NCI-H510A treated with DMSO at 0.1 percent for 48 hours (cell line): ENCODE results near the gene ITGA3.

ENCODE experiments used
- DNase-seq: peaks from one replicate; lab custom pipeline; 2025; lab: John Stamatoyannopoulos, UW

ITGA3 gene

DNA sequence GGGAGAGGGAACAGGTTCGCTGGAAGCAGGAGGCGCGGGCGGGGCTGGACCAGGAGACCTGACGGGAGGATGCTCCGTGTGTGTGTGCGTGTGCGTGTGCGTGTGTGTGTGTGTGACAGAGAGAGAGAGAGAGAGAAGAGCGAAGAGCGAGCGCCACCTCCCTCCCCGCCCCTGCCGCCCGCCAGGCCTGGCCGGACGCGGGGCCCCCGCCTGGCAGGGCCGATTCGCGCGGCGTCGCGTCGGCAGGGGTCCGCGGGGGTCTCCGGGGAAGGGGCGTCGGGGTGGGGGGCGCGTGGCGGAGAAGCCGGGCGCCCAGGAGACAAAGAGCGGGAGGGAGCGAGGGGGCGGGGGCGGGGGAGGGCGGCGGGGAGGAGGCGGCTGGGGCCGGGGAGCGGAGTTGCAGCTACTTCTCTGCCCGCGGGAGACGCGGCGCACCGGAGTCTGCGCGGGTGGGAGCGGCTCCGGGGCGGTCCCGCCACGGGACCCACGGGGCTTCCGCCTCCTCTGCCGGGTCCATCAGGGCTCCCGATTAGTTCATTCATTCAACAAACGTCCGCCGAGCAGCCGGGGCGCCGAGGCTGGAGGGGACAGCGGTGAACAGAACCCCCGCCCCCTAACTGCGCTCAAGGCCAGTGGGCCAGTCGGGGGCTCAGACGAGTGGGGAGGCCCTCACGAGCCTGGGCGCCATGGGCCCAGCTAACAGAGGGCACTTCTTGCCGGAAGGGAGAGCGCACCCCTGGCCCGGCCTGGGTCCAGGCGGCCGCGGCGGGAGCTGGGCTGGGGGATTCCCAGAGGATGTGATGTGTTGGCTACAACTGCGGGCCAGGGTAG lies 74.0 kb downstream of the ITGA3 start, which contains the start of gene SAMD14:
Gene SAMD14, minus strand, starts transcription at position 433 of the 831 bp plus-strand sequence. CDS start 5,201 bp downstream, outside the sequence.
- DNase-seq, result peak; percentile 22

DNA sequence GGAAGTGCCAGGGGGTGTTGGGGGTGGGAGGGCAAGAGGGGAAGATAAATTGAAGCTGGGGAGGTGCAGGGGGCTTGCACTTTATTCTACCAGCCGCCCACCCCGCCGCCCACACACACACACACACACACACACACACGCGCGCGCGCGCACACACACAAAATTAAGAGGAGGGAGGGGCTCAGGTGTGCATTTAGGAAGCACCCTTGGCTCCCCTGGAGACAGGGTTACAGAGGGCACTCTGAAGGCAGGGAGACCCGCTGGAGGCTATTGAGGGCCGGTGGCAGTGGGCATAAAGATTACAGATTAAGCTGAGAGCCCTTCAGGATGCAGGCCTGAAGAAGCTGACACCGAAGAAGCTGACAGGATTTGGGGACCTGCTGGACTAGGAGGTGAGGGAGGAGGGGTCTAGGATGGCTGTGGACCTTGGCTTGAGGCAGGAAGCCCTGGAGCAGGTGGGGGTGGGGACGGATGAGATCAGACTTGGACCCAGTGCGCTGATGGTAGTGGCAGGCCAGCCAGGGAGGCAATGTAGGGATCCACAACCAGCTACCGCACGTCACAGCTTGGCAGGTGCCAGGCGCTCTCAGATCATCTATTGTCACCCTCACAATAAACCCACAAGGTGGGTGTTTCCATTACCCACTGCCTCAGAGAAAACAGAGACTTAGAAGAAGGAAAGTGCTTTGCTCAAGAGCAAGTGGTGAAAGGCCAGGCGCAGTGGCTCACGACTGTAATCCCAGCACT lies 74.8 kb downstream of the ITGA3 start:
- peak; percentile 29 for DNase-seq

DNA sequence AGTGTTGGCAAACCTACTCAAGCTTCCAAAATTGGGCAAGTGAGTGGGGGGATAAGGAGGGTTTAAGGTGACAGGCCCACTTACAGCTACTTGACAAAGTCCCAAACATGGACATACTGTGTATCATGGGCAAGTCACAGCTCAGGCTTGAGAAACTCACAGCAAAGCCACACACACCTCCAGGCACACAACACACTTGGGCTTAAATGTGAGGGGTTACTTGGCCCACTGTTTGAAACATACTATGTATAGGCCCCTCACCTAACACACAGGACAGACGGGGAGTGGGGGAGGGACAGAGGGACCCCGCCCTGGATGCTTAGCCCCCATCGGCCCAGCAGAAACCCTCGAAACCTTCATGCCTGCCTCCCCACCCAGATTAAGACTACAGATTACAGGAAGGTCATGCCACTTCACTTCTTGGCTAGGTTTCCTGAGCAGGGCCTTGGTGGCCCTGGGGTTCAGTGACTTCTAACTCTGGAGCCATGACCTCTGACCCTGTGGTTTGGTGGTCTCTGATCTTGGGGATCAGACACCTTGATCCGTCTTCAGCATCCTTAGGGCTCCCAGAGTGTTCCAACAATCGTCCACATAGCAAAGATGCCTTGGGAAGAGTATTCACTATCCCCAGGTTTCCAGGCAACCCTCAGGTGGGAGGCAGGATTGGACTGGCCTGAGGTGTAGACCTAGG lies 76.3 kb downstream of the ITGA3 start:
- no peak for DNase-seq

DNA sequence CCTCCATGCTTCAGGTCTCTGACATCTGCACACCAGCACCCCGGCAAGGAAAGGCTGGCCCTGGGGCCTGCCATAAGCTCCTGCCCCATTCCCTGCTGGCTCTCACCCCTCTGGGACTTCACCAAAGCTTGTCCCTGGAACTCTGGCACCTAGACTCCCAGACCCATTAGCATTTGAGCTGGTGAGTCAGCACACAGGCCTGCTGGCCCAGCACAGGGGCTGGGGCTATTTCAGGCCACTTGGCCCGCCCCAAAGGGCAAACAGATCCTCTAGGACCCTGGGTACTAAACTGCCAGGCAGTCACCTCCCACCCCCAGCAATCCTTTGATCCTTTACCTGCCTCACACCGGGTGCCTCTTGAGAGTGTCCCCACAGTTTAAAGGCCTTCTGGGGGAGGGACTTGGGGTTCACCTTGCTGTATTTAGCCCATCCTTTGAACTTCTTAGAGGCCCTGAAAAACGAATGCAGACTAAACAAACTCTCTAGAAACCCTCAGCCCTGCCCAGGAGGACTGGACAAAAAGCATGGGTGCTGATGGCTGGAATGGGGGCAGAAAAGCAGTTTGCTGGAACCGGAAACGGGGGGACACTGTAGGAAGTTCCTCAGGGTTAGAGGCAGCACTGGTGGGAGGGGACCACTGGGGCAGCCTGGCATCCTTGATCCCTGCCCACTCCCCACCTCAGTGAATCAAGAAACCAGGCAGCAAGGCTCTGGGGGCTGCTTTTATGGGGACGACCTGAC lies 77.3 kb downstream of the ITGA3 start:
- DNase-seq, result no peak

DNA sequence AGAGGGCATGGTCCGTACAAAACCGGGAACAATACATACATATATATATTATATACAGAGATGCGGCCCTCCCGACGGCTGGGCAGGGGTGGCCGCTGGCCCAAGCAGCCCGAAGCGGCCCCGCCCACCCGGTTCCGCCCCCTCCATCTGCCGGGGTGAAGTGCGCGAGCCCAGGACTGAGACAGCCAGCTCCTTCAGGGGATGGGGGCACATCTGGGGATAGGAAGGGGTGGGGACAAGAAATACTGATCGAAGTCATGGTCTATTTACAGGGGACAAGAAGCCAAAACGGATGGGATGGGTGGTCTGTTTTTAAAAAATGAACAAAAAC lies 77.8 kb downstream of the ITGA3 start:
- no peak for DNase-seq

DNA sequence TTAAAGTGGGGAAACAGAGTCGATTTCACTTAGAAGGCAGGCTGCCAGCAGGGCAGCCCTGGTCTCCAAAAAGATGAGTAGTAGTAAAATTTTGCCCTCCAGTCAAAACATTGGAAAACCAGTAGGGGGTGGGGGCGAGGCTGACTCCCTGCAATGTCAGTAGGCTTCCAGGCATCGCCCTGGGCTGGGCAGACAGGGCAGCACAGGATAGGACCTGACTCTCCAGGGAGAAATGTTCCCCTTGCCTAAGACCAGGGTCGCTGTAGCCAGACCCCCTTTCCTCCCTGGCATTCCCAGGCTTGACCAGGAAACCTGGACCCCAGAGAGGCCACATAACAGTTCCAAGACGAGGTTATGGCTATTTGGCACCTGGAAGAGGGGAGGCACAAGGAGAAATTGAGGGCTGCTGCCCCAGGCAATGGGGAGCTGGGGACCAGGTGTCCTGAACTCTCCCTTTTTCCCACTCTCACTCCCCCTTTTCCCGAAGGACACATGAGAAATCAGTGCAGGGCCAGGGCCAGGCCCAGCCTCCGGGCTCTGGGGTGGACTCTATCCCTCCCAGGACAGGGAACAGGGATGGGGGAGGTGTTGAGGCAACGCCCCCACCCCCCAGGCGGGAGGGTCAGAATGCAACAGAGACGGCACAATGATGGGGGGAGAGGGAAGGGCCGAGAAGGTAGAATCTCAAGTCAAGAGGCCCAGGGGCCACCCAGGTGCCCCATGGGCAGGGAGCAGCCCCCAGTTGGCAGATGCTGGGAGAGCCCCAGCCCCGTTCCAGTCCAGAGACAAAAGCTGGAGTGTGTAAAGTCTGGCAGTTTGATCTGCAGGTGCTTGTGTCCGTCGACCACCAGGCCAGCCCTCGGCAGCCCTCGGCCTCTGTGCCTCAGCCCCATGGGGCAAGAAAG lies 78.5 kb downstream of the ITGA3 start:
- no peak for DNase-seq

DNA sequence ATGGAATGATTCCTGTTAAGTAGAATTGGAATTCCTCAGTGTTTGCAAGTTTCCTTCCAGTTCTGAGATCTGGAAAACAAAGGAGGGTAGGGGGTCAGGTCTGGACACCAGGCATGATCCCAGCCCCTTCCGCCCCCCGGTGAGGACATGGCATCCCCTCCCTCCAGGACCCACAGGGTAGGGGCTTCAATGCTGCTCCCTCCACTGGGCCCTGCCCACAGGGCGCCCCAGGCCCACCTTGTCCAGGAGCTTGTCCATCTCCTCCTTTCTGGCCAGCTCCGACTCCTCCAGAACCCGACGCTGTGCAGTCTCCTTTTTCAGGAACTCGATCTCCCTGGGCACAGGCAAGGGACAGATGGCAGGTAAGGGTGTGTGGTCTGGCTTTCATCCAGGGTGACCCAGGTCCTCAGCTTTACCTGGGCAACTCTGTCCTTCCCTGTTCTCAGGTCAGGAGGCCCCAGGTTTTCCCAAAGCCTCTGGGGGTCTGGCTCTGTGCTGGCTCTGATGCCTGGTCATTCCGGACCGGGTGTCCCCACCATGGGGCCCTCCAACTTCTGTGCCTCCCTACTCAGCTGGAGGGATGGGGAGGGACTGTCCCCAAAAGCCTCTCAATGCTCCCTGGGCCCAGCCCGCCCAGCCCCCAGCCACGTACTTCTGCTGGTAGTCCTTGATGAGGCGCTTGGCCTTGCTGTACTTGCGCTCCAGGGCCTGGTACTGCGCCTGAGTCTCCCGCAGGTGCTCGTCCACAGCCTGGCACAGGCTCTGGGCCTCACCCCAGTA lies 79.6 kb downstream of the ITGA3 start:
- DNase-seq, result no peak

DNA sequence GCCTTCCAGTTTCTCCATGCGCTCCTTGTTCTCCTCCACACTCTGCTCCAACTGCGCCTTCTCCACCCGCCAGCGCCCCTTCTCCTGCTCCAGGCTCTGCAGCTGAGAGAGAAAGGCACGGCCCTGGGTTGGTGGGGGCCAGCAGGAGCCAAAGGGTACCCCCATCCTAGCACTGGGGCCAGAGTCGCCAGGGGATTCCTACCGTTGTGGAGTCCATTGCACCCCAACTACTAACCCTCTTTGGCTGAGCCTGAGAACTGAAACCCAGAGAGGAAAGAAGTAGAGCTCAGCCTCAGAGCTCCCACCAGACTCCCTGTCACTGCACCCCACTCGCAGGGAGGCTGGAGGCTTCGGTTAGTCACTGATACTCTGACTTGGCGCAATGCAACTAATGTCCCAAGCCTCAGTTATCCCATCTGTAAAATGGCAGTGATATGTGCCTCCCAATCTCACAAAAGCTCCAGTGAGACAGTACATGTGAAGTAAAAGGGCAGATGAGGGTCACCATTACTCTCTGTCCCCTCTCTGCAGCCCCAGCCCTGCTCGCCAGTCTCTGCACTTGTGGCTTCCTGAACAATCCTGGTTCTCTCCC lies 80.3 kb downstream of the ITGA3 start:
- DNase-seq, result no peak

DNA sequence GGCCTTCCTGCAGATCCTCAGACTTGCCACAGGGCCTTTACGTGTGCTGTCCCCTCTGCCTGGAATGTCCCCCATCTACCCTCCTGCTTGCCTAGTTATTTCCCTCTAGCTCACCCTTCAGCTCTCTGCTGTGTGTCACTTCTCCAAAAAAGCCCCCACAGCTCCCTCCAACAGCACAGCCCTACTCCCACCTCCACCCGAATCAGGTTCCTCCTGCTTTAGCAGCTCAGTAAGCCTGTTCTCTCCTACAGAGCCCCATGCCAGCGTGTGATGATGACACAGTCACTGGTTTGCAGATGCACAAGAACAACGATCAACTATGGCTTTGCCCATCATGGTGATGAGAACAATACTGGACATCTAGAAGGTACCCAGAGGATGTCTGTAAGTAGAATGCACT lies 81.1 kb downstream of the ITGA3 start:
- no peak for DNase-seq

DNA sequence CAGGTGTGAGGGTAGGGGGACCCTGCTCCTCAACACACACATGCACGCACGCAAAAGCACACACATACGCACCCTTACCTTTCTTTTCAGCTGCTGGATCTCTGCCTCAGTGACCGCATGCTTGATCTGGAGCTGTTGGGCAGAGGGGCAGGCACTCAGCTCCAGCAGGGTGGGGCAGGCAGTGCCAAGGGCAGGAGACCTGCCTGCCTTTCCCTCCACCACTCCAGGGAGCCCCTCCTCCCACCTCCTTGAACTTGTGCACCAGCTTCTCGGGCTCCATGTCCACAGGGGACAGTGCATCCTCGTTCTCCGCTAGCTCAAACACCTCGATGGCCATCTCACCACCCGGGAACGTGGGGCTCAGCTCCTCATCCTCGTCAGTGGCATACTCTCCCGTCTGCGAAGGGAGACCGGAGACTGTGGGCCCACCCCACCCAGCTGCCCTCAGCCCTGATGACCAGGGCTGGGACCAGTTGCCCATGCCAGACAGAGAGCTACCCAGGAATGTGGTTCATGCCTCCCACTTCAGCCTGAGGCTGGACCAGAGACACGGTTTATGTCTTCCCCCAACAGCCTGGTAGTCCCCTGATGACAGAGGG lies 83.4 kb downstream of the ITGA3 start:
- DNase-seq, result no peak
